ENCODE measurements around the gene GRB10.

Gene GRB10

GRCh38 chr7:50655490-50655889, 127.2 kb downstream of the GRB10 start:
- Histone ChIP-seq H3K4me3 (ENCODE audit: low read depth, low read length) (no peak overlapping the region), H3K36me3 (no peaks in the 10 kb centered on the region), H3K27me3 (ENCODE audit: insufficient read depth, low read depth, severe bottlenecking) (no peaks in the 10 kb centered on the region), H3K9me3 (ENCODE audit: severe bottlenecking) (no peaks in the 10 kb centered on the region), H3K27ac (no peak overlapping the region)
- TF ChIP-seq CTCF (IDR thresholded peaks at IDR 0.05; ENCODE audit: low read depth, low read length), result no peak
- DNase-seq, result no peak

GRCh38 chr7:50655020-50655419, 127.7 kb downstream of the GRB10 start:
- Histone ChIP-seq H3K36me3 (no peaks in the 10 kb centered on the region), H3K27ac (no peak overlapping the region), H3K9me3 (ENCODE audit: severe bottlenecking) (no peaks in the 10 kb centered on the region), H3K27me3 (ENCODE audit: insufficient read depth, low read depth, severe bottlenecking) (no peaks in the 10 kb centered on the region), H3K4me3 (ENCODE audit: low read depth, low read length) (no peak overlapping the region)
- no peak for TF ChIP-seq CTCF (IDR thresholded peaks at IDR 0.05; ENCODE audit: low read depth, low read length)
- no peak for DNase-seq

GRCh38 chr7:50653981-50654425, 128.7 kb downstream of the GRB10 start:
- DNase-seq, result no peak
- no peak overlapping the region for H3K4me3 ChIP-seq (ENCODE audit: low read depth, low read length)
- H3K27me3 ChIP-seq (ENCODE audit: insufficient read depth, low read depth, severe bottlenecking), result no peaks in the 10 kb centered on the region
- H3K9me3 ChIP-seq (ENCODE audit: severe bottlenecking), result no peaks in the 10 kb centered on the region
- TF ChIP-seq CTCF (IDR thresholded peaks at IDR 0.05; ENCODE audit: low read depth, low read length), result no peak
- H3K36me3 ChIP-seq, result no peaks in the 10 kb centered on the region
- no peak overlapping the region for H3K27ac ChIP-seq

- DNase-seq, result no peak
- TF ChIP-seq CTCF (IDR thresholded peaks at IDR 0.05; ENCODE audit: low read depth, low read length), result no peak
- Histone ChIP-seq H3K9me3 (ENCODE audit: severe bottlenecking) (no peaks in the 10 kb centered on the region), H3K36me3 (no peaks in the 10 kb centered on the region), H3K4me3 (ENCODE audit: low read depth, low read length) (no peak overlapping the region), H3K27ac (no peak overlapping the region), H3K27me3 (ENCODE audit: insufficient read depth, low read depth, severe bottlenecking) (no peaks in the 10 kb centered on the region)
Observed at GRCh38 chr7:50653126-50653864, 129.4 kb downstream of the GRB10 start.

- no peaks in the 10 kb centered on the region for H3K9me3 ChIP-seq (ENCODE audit: severe bottlenecking)
- H3K27me3 ChIP-seq (ENCODE audit: insufficient read depth, low read depth, severe bottlenecking), result no peaks in the 10 kb centered on the region
- no peaks in the 10 kb centered on the region for H3K36me3 ChIP-seq
- no peak for DNase-seq
- TF ChIP-seq CTCF (IDR thresholded peaks at IDR 0.05; ENCODE audit: low read depth, low read length), result no peak
- no peak overlapping the region for H3K4me3 ChIP-seq (ENCODE audit: low read depth, low read length)
- no peak overlapping the region for H3K27ac ChIP-seq
Observed at GRCh38 chr7:50652400-50653125, 130.1 kb downstream of the GRB10 start.
